ENCODE measurements around the gene NCOA4.
A peak's percentile ranks its signal among the peaks of the same experiment; 100 is the strongest.
"Not testable (repeated sequence)": the region's sequence is repeated elsewhere in the genome, so short reads cannot be mapped to it uniquely, and the experiment has no call there.

The NCOA4 gene

GRCh38 chr10:45978554-45978953, 51.9 kb downstream of the NCOA4 start:
- not testable (repeated sequence) for DNase-seq

- not testable (repeated sequence) for DNase-seq
These were observed 56.4 kb downstream of the NCOA4 start for GRCh38 chr10:45974041-45974440.

- peak; percentile 28 for DNase-seq
These were observed 57.6 kb downstream of the NCOA4 start for GRCh38 chr10:45972813-45973169.

- peak; percentile 48 for DNase-seq
These were observed 58.2 kb downstream of the NCOA4 start, which contains the start of gene TIMM23 for GRCh38 chr10:45972106-45972812. TSS of gene TIMM23 (plus strand) at chr10:45972489. CDS start at chr10:45972625, 136 bp downstream.

- DNase-seq: not testable (repeated sequence)
These were observed 58.7 kb downstream of the NCOA4 start for GRCh38 chr10:45971742-45972105.

- not testable (repeated sequence) for DNase-seq
These were observed 59.4 kb downstream of the NCOA4 start for GRCh38 chr10:45971019-45971418.

- not testable (repeated sequence) for DNase-seq
These were observed 67.6 kb downstream of the NCOA4 start for GRCh38 chr10:45962686-45963452.

- DNase-seq: not testable (repeated sequence)
These were observed 72.5 kb downstream of the NCOA4 start for GRCh38 chr10:45957928-45958327.

- not testable (repeated sequence) for DNase-seq
These were observed 73.8 kb downstream of the NCOA4 start for GRCh38 chr10:45956634-45957033.

All from kidney glomerular epithelial cell (primary cell).